ENCODE results near the gene GRB14. TPM values are rescaled to one million over a fixed set of nuclear protein-coding genes. Genes with fewer than 3 reads are reported as not detected.

Gene GRB14
- total RNA-seq, 1 experiment from 2014 or later = 14.9 TPM

GRCh38 chr2:164561416-164561815, 59.9 kb downstream of the GRB14 start (continued):
- TF ChIP-seq SOX15 (CRISPR knock-in tag; IDR thresholded peaks at IDR 0.05) = no peak
- TF ChIP-seq GABPB1 (CRISPR knock-in tag; IDR thresholded peaks at IDR 0.05) = no peak

DNA sequence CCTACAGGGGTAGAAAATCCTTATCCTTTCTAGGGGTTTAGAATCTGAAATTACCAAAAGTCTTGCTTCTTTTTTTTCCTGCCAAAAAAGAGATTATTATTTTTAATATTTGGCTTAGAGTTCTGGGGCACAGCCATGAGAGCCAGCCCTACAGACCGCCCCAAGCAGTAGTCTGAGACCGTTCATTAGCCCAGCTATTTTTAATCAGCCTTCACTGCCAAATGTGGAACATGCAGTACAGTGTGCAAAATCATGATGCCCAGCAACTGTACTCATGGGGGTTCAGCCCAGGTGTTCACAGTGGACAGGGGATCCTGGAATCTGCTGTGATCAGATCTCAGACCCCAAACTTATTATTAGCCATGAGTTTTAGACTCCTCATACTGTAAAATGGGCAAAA, 60.4 kb downstream of the GRB14 start:
- Mint-ChIP-seq H3K36me3 (no peaks in the 10 kb centered on the region), H3K27me3 (ENCODE audit: low read depth) (no peaks in the 10 kb centered on the region), H3K4me1 (peaks cover 7% of the 10 kb centered on the region; the same call in 1 of the 2 replicates), H3K9me3 (no peaks in the 10 kb centered on the region), H3K4me3 (no peak overlapping the region), H3K27ac (no peak overlapping the region)
- DNase-seq (ENCODE audit: low spot score) = no peak
- ChIA-PET CTCF (interaction anchor here (0.7 to 1.7 kb wide), 10 partner anchors 9 to 142 kb away, joined by 3 to 7 read pairs (median 4); no protein-coding TSS in a partner anchor), POLR2A (no interaction called here)
- no peak for TF ChIP-seq AFF4 (CRISPR knock-in tag; IDR thresholded peaks at IDR 0.05; ENCODE audit: borderline replicate concordance)
- no peak for ATAC-seq

- ChIA-PET POLR2A (no interaction called here), CTCF (interaction anchor here (0.5 to 1.7 kb wide), 22 partner anchors 9 to 143 kb away, joined by 3 to 17 read pairs (median 3); no protein-coding TSS in a partner anchor)
- DNase-seq (ENCODE audit: low spot score) (no peak), ATAC-seq (no peak)
- TF ChIP-seq CTCF (IDR thresholded peaks at IDR 0.05) (peak; percentile 30; the same call in 1 of the 2 replicates), HMGXB4 (CRISPR knock-in tag; IDR thresholded peaks at IDR 0.05) (no peak)
- Mint-ChIP-seq H3K9me3 (no peaks in the 10 kb centered on the region), H3K27me3 (ENCODE audit: low read depth) (no peaks in the 10 kb centered on the region), H3K4me3 (no peak overlapping the region), H3K36me3 (no peaks in the 10 kb centered on the region), H3K27ac (no peak overlapping the region), H3K4me1 (peaks cover 7% of the 10 kb centered on the region; the same call in 1 of the 2 replicates)
These were observed 61.0 kb downstream of the GRB14 start for GRCh38 chr2:164560181-164560792.

DNA sequence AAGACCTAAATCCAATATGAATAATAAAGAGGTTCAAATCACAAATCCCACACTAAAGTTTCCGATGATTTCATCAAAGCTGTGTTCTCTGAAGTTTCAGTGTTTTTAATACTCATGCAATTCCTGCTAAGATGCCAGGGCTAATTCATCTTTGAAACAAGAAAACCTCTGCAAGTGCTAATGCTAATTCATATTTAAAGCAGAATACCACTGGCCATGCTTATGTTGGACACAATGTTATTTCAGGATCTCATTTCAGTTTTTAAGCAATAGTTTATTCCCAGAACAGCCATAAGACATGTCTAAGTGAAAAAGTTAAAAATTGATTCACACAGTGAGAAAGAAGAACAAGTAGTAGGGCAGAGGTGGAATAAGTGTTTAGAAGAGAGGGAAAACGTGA, 62.8 kb downstream of the GRB14 start:
- H3K27ac Mint-ChIP-seq = no peak overlapping the region
- no peaks in the 10 kb centered on the region for H3K27me3 Mint-ChIP-seq (ENCODE audit: low read depth)
- no peaks in the 10 kb centered on the region for H3K9me3 Mint-ChIP-seq
- TF ChIP-seq SP1 (CRISPR knock-in tag; conservative IDR thresholded peaks at IDR 0.05) (no peak), KAT7 (CRISPR knock-in tag; IDR thresholded peaks at IDR 0.05; ENCODE audit: borderline replicate concordance) (no peak), IRF1 (CRISPR knock-in tag; IDR thresholded peaks at IDR 0.05) (no peak), JUN (CRISPR knock-in tag; IDR thresholded peaks at IDR 0.05) (no peak), ATF2 (CRISPR knock-in tag; IDR thresholded peaks at IDR 0.05; ENCODE audit: borderline replicate concordance, low read depth) (no peak), AR (CRISPR knock-in tag; IDR thresholded peaks at IDR 0.05) (no peak), PRRX2 (CRISPR knock-in tag; IDR thresholded peaks at IDR 0.05) (no peak)
- TF ChIP-seq, protein P1, sequence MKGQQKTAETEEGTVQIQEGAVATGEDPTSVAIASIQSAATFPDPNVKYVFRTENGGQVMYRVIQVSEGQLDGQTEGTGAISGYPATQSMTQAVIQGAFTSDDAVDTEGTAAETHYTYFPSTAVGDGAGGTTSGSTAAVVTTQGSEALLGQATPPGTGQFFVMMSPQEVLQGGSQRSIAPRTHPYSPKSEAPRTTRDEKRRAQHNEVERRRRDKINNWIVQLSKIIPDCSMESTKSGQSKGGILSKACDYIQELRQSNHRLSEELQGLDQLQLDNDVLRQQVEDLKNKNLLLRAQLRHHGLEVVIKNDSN (CRISPR knock-in tag; IDR thresholded peaks at IDR 0.05) = no peak
- TF ChIP-seq, protein P2, sequence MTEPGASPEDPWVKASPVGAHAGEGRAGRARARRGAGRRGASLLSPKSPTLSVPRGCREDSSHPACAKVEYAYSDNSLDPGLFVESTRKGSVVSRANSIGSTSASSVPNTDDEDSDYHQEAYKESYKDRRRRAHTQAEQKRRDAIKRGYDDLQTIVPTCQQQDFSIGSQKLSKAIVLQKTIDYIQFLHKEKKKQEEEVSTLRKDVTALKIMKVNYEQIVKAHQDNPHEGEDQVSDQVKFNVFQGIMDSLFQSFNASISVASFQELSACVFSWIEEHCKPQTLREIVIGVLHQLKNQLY (CRISPR knock-in tag; IDR thresholded peaks at IDR 0.05) = no peak
- H3K4me1 Mint-ChIP-seq = peaks cover 11% of the 10 kb centered on the region
- no peak for DNase-seq (ENCODE audit: low spot score)
- CTCF ChIA-PET = no interaction called here
- no peaks in the 10 kb centered on the region for H3K36me3 Mint-ChIP-seq
- POLR2A ChIA-PET = no interaction called here
- ATAC-seq = no peak
- no peak overlapping the region for H3K4me3 Mint-ChIP-seq
